K562 (cell line): ENCODE results near the gene ZNF181. TPM values are rescaled to one million over a fixed set of nuclear protein-coding genes. Genes with fewer than 3 reads are reported as not detected.

Source experiments
- CEBPB ChIP-seq: fragments of 450-650 bp; IDR thresholded peaks from 2 replicates; pipeline ENCODE4 v1.6.1; 2016; ENCODE audit warnings: missing genetic modification characterization, missing compliant biosample characterization
- EGR1 ChIP-seq: fragments of 450-650 bp; conservative IDR thresholded peaks from 2 replicates; pipeline ENCODE4 v1.6.1; 2017; ENCODE audit warnings: mild to moderate bottlenecking
- GABPA ChIP-seq: fragments of 200-800 bp; sonication (Bioruptor generic); conservative IDR thresholded peaks from 2 replicates; pipeline ENCODE4 v1.6.1; 2016; ENCODE audit warnings: low read depth, missing genetic modification characterization, missing compliant biosample characterization
- IFI16 ChIP-seq: fragments of 250-450 bp; sonication (Bioruptor Pico); IDR thresholded peaks from 2 replicates; pipeline ENCODE4 v2.1.2; 2022; ENCODE audit warnings: mild to moderate bottlenecking, inconsistent platforms
- KDM2B ChIP-seq: fragments of 250-450 bp; sonication (Bioruptor Pico); IDR thresholded peaks from 2 replicates; pipeline ENCODE4 v1.8.0; 2021; ENCODE audit warnings: mild to moderate bottlenecking, moderate library complexity
- MED1 ChIP-seq: sonication (generic); formaldehyde crosslinking; IDR thresholded peaks from 2 replicates; pipeline ENCODE4 v1.8.1; 2023; ENCODE audit warnings: missing genetic modification reagents, borderline replicate concordance
- MEF2D ChIP-seq: conservative IDR thresholded peaks from 2 replicates; pipeline ENCODE4 v1.6.1; 2016; ENCODE audit warnings: low read depth, missing genetic modification characterization, missing compliant biosample characterization
- NEUROD1 ChIP-seq: fragments of 150-350 bp; IDR thresholded peaks from 2 replicates; pipeline ENCODE4 v1.6.1; 2014; ENCODE audit warnings: borderline replicate concordance, low read length, low read depth; ENCODE audit not compliant: partially characterized antibody
- NRF1 ChIP-seq, 2 experiments: fragments of 450-650 bp; IDR thresholded peaks in 1 of 2; conservative IDR thresholded peaks in 1 of 2; 2 replicates each; pipeline ENCODE4 v1.6.1; 2014; ENCODE audit warnings: mild to moderate bottlenecking in 2 of 2
- RFX1 ChIP-seq: fragments of 450-650 bp; IDR thresholded peaks from 2 replicates; pipeline ENCODE4 v1.6.1; 2016; ENCODE audit warnings: mild to moderate bottlenecking, moderate library complexity
- SMC3 ChIP-seq: conservative IDR thresholded peaks from 2 replicates; pipeline ENCODE4 v1.6.1; 2011; ENCODE audit warnings: low read depth, low read length, improper control_type of control experiment; ENCODE audit not compliant: insufficient read depth
- SRF ChIP-seq, 2 experiments: fragments of 250-450, 450-650 bp in 1 of 2; sonication (Bioruptor Pico) in 1 of 2; sonication (generic) in 1 of 2; formaldehyde crosslinking; IDR thresholded peaks; 2 replicates each; pipeline versions ENCODE4 v1.5.0 to v1.5.1; 2020 to 2022; ENCODE audit warnings: mild to moderate bottlenecking in 1 of 2, missing genetic modification reagents in 1 of 2
- STAT5B ChIP-seq: fragments of 250-450 bp; sonication (Bioruptor Pico); IDR thresholded peaks from 2 replicates; pipeline ENCODE4 v1.8.0; 2021; ENCODE audit warnings: mild to moderate bottlenecking, inconsistent platforms
- TRIM24 ChIP-seq, 2 experiments: fragments of 450-650 bp; IDR thresholded peaks; 2 replicates each; pipeline ENCODE4 v1.6.1; 2016
- polyA plus RNA-seq, 8 experiments: library from polyadenylated mRNA; depleted of rRNA in 4 of 8; stranded (reverse) in 5 of 8; unstranded in 3 of 8; fragments of >200 nt; fragmentation: Nextera tagmentation in 2 of 8; fragmentation: Illumina TruSeq in 1 of 8; extraction: Ambion mirVana in 2 of 8; extraction: Trizol in 1 of 8; gene quantifications; 2 replicates each; pipeline versions ENCODE4 v1.2.1 to v1.2.3, GENCODE V29; 2011 to 2014; ENCODE audit warnings: inconsistent platforms in 1 of 8, missing spikeins in 1 of 8
- total RNA-seq, 7 experiments: library from RNA; depleted of rRNA in 6 of 7; stranded (reverse); fragments of >200 nt in 6 of 7; fragmentation: Illumina TruSeq in 2 of 7; extraction: Trizol in 2 of 7; gene quantifications; 2 replicates each; pipeline versions ENCODE4 v1.2.1 to v1.2.3, GENCODE V29; 2011 to 2021; ENCODE audit warnings: low replicate concordance in 1 of 7
- TF ChIP-seq, protein P1 (sequence below): fragments of 450-650 bp; IDR thresholded peaks from 2 replicates; pipeline ENCODE4 v1.6.1; 2017; ENCODE audit warnings: antibody characterized with exemption
- TF ChIP-seq, protein P2 (sequence below): fragments of 250-450 bp; sonication (Bioruptor Pico); IDR thresholded peaks from 2 replicates; pipeline ENCODE4 v1.8.0; 2021; ENCODE audit warnings: moderate library complexity, mild to moderate bottlenecking, inconsistent platforms
- TF ChIP-seq, protein P3 (sequence below): sonication (generic); formaldehyde crosslinking; IDR thresholded peaks from 2 replicates; pipeline ENCODE4 v1.8.0; 2022; ENCODE audit warnings: mild to moderate bottlenecking, missing genetic modification reagents
- TF ChIP-seq, protein P4 (sequence below): fragments of 450-650 bp; IDR thresholded peaks from 2 replicates; pipeline ENCODE4 v1.6.1; 2017; ENCODE audit warnings: antibody characterized with exemption, mild to moderate bottlenecking

Gene ZNF181
- total and polyA plus RNA-seq, 9 of the 15 experiments (the other 6 are each of a cell fraction or from before 2014, with no cell fraction given) = 4.3 to 20.3 (median 12.1) TPM

DNA sequence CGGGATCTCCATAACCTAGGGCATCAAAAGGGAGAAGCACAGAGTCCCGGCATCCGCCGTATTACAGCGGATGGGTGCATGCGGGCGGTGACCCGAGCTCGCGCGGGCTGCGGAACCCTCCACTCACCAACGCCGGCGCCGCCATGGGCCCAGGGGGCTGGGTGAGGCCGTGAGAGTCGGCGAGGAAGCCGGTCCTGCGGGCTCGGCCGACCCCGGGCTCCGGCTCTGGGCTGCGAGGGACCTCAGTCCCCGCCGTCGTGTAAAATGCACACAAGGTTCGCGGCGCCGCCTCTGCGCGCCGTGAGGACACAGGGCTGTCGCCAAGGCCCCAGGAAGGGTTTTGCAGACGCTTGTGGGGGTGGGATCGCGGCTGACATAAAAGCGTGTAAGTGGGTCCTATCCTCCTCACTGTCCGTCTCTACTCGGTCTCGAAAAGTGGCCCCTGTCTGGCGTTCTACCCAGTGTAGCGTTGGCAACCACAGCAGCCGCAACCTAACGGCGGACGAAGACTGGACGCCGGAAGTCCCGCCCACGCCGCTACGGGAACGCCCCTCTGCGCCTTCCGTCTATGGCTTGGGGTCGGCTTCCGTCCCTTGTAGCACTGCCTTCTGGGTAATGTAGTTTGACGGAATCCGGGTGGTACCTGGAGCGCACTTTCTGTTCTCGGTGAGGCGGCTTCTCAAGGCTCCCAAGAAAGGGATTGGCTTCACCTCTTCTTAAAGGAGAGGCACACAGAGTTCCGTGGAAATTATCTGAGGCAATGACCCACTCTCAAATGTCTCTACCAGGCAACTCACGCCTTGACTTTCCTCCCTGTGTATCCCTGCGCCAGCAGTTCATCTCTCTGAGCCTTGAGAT is 38.9 kb downstream of the ZNF181 start, which contains the start of gene ZNF599 (continued):
- TF ChIP-seq, protein P1, sequence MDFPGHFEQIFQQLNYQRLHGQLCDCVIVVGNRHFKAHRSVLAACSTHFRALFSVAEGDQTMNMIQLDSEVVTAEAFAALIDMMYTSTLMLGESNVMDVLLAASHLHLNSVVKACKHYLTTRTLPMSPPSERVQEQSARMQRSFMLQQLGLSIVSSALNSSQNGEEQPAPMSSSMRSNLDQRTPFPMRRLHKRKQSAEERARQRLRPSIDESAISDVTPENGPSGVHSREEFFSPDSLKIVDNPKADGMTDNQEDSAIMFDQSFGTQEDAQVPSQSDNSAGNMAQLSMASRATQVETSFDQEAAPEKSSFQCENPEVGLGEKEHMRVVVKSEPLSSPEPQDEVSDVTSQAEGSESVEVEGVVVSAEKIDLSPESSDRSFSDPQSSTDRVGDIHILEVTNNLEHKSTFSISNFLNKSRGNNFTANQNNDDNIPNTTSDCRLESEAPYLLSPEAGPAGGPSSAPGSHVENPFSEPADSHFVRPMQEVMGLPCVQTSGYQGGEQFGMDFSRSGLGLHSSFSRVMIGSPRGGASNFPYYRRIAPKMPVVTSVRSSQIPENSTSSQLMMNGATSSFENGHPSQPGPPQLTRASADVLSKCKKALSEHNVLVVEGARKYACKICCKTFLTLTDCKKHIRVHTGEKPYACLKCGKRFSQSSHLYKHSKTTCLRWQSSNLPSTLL = no peak
- TF ChIP-seq, protein P2, sequence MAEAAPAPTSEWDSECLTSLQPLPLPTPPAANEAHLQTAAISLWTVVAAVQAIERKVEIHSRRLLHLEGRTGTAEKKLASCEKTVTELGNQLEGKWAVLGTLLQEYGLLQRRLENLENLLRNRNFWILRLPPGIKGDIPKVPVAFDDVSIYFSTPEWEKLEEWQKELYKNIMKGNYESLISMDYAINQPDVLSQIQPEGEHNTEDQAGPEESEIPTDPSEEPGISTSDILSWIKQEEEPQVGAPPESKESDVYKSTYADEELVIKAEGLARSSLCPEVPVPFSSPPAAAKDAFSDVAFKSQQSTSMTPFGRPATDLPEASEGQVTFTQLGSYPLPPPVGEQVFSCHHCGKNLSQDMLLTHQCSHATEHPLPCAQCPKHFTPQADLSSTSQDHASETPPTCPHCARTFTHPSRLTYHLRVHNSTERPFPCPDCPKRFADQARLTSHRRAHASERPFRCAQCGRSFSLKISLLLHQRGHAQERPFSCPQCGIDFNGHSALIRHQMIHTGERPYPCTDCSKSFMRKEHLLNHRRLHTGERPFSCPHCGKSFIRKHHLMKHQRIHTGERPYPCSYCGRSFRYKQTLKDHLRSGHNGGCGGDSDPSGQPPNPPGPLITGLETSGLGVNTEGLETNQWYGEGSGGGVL = no peak
- TF ChIP-seq STAT5B (no peak), IFI16 (CRISPR knock-in tag) (no peak), NRF1 (conservative IDR thresholded peaks at IDR 0.05 in 1 of 2, IDR thresholded peaks at IDR 0.05 in 1 of 2) (peak; percentile 33 to 58; a peak in 3 of 4 replicates), GABPA (tag) (peak; percentile 95), RFX1 (peak; percentile 72), CEBPB (tag) (no peak), MEF2D (no peak), EGR1 (peak; percentile 85), SRF (CRISPR knock-in tag; IDR thresholded peaks at IDR 0.05) (peak in 1 of 2 experiments; percentile 75; a peak in 1 of 4 replicates), NEUROD1 (no peak), TRIM24 (IDR thresholded peaks at IDR 0.05) (no peak), SMC3 (no peak), KDM2B (CRISPR knock-in tag) (no peak), MED1 (CRISPR knock-in tag) (no peak)
- TF ChIP-seq, protein P3, sequence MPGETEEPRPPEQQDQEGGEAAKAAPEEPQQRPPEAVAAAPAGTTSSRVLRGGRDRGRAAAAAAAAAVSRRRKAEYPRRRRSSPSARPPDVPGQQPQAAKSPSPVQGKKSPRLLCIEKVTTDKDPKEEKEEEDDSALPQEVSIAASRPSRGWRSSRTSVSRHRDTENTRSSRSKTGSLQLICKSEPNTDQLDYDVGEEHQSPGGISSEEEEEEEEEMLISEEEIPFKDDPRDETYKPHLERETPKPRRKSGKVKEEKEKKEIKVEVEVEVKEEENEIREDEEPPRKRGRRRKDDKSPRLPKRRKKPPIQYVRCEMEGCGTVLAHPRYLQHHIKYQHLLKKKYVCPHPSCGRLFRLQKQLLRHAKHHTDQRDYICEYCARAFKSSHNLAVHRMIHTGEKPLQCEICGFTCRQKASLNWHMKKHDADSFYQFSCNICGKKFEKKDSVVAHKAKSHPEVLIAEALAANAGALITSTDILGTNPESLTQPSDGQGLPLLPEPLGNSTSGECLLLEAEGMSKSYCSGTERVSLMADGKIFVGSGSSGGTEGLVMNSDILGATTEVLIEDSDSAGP (CRISPR knock-in tag) = no peak
- TF ChIP-seq, protein P4, sequence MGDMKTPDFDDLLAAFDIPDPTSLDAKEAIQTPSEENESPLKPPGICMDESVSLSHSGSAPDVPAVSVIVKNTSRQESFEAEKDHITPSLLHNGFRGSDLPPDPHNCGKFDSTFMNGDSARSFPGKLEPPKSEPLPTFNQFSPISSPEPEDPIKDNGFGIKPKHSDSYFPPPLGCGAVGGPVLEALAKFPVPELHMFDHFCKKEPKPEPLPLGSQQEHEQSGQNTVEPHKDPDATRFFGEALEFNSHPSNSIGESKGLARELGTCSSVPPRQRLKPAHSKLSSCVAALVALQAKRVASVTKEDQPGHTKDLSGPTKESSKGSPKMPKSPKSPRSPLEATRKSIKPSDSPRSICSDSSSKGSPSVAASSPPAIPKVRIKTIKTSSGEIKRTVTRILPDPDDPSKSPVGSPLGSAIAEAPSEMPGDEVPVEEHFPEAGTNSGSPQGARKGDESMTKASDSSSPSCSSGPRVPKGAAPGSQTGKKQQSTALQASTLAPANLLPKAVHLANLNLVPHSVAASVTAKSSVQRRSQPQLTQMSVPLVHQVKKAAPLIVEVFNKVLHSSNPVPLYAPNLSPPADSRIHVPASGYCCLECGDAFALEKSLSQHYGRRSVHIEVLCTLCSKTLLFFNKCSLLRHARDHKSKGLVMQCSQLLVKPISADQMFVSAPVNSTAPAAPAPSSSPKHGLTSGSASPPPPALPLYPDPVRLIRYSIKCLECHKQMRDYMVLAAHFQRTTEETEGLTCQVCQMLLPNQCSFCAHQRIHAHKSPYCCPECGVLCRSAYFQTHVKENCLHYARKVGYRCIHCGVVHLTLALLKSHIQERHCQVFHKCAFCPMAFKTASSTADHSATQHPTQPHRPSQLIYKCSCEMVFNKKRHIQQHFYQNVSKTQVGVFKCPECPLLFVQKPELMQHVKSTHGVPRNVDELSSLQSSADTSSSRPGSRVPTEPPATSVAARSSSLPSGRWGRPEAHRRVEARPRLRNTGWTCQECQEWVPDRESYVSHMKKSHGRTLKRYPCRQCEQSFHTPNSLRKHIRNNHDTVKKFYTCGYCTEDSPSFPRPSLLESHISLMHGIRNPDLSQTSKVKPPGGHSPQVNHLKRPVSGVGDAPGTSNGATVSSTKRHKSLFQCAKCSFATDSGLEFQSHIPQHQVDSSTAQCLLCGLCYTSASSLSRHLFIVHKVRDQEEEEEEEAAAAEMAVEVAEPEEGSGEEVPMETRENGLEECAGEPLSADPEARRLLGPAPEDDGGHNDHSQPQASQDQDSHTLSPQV = no peak
